Measurements from ENCODE around the gene GRN.
"Not testable (repeated sequence)": the region's sequence is repeated elsewhere in the genome, so short reads cannot be mapped to it uniquely, and the experiment has no call there.

Gene GRN

DNA sequence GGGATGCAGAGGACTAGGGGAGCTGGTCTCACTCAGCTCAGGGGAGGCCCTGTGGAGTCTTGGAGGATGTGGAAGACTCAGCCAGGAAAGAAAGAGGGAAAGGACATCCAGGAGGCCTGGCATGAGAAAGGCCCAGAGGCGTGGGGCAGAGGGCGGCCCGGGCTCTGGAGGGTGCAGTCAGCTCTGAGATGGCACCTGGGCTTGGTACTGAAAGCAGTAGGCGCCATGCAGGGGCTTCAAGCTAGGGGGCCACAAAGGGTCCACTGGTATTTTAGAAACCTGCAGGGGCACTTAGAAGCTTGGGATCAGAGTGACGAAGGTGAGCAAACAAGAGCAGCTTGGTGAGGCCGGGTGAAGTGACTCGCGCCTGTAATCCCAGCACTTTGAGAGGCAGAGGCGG is 13.0 kb downstream of the GRN start:
- no peaks in the 10 kb centered on the region for H3K9me3 ChIP-seq (ENCODE audit: control insufficient read depth, insufficient read depth, low read length)
- no peak overlapping the region for H3K9ac ChIP-seq (ENCODE audit: low read depth, low read length)
- H3K36me3 ChIP-seq (ENCODE audit: insufficient read depth, low read length) = no peaks in the 10 kb centered on the region
- peaks cover 20% of the 10 kb centered on the region for H3K4me1 ChIP-seq (ENCODE audit: insufficient read depth, low read length)

DNA sequence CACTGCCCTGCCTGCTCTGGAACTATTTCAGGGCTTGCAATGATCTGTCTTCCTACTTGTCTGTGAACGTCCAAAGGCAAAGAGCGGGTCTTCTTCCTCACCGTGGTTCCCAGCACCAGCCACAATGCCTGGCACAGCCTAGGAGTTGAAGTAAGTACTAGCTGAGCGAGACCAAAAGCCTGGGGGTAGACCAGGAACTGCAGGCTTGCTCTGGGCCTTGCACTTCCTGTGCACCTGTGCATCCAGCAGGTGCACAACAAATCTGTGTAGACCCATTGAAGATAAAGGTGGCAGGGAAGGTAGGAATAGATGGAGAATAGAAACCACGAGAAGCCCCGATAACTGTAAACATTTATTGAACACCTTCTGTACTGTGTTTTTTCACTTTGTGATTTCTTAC is 13.9 kb downstream of the GRN start:
- no peaks in the 10 kb centered on the region for H3K36me3 ChIP-seq (ENCODE audit: insufficient read depth, low read length)
- no peak overlapping the region for H3K9ac ChIP-seq (ENCODE audit: low read depth, low read length)
- peaks cover 20% of the 10 kb centered on the region for H3K4me1 ChIP-seq (ENCODE audit: insufficient read depth, low read length)
- H3K9me3 ChIP-seq (ENCODE audit: control insufficient read depth, insufficient read depth, low read length) = no peaks in the 10 kb centered on the region

DNA sequence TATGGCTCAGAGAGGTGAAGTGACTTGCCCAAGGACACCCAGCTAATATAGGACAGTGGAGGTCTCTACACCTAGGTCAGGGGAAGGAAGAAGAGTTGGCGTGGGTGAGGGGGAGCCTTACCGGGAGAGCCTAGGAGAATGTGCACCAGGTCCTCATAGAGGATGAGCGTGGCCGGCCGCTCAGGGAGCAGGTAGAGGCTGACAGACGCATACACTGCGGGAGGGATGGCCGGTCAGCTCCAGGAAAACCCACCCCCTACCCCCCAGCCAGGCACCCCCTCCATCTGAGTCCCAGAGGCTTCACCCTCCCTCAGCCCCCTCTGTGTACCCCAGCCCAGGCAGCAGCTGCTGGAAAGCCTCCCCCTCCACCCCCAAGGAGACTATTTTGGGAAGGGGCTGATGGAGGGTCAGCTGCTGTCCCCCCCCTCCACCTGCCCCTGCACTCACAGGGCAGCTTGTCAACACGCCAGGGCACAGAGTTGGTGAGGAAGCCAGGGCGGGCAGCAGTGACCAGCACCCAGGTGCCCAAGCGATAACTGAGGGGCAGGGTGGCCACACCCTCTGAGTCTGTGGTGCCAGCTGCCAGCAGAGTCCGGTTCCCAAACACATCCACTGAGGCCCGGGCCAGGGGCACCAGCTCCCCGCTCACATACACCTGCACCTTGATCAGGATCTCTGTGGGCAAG is 14.5 kb downstream of the GRN start:
- H3K9ac ChIP-seq (ENCODE audit: low read depth, low read length) = no peak overlapping the region
- H3K4me1 ChIP-seq (ENCODE audit: insufficient read depth, low read length) = peaks cover 20% of the 10 kb centered on the region
- no peaks in the 10 kb centered on the region for H3K9me3 ChIP-seq (ENCODE audit: control insufficient read depth, insufficient read depth, low read length)
- no peaks in the 10 kb centered on the region for H3K36me3 ChIP-seq (ENCODE audit: insufficient read depth, low read length)

DNA sequence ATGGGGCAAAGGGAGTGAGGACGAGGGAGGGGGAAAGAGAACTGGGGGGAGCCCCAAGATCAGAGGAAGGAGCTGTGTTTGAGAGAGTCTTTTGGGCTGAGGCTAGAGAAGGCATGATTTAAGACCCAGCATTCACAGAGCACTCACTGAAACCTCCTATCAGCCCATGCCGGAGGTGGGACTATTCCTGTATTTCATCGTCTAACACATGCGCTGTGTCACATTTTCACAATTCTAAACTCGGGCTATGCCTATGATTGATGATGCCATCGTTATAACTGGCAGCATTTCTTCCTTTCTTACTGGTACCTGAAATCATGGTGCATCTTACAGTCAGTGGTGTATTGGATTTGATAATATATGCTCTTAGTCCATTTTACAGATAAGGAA is 15.0 kb downstream of the GRN start:
- Histone ChIP-seq H3K4me1 (ENCODE audit: insufficient read depth, low read length) (peaks cover 20% of the 10 kb centered on the region), H3K9me3 (ENCODE audit: control insufficient read depth, insufficient read depth, low read length) (no peaks in the 10 kb centered on the region), H3K9ac (ENCODE audit: low read depth, low read length) (no peak overlapping the region), H3K36me3 (ENCODE audit: insufficient read depth, low read length) (no peaks in the 10 kb centered on the region)

DNA sequence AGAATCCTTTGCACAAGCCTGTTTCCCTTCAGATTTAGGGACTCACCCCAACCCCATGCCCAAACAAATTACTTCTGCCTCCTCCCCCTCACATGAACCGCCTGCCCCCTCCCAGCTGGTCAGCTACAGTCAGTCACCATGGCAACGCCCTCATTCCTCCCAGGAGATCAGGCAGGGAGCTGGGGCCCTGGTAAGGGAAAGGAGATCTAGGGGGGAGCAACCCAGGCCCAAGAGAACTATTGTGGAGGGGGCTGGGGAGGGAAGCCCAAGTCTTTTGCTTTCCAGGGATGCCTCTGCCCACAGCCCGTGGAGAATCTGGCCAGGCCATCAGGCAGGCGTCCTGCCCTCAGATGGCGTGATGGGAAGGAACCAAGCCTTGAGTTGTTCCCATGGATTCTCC is 15.7 kb downstream of the GRN start:
- Histone ChIP-seq H3K9ac (ENCODE audit: low read depth, low read length) (no peak overlapping the region), H3K4me1 (ENCODE audit: insufficient read depth, low read length) (peaks cover 20% of the 10 kb centered on the region), H3K36me3 (ENCODE audit: insufficient read depth, low read length) (no peaks in the 10 kb centered on the region), H3K9me3 (ENCODE audit: control insufficient read depth, insufficient read depth, low read length) (no peaks in the 10 kb centered on the region)

DNA sequence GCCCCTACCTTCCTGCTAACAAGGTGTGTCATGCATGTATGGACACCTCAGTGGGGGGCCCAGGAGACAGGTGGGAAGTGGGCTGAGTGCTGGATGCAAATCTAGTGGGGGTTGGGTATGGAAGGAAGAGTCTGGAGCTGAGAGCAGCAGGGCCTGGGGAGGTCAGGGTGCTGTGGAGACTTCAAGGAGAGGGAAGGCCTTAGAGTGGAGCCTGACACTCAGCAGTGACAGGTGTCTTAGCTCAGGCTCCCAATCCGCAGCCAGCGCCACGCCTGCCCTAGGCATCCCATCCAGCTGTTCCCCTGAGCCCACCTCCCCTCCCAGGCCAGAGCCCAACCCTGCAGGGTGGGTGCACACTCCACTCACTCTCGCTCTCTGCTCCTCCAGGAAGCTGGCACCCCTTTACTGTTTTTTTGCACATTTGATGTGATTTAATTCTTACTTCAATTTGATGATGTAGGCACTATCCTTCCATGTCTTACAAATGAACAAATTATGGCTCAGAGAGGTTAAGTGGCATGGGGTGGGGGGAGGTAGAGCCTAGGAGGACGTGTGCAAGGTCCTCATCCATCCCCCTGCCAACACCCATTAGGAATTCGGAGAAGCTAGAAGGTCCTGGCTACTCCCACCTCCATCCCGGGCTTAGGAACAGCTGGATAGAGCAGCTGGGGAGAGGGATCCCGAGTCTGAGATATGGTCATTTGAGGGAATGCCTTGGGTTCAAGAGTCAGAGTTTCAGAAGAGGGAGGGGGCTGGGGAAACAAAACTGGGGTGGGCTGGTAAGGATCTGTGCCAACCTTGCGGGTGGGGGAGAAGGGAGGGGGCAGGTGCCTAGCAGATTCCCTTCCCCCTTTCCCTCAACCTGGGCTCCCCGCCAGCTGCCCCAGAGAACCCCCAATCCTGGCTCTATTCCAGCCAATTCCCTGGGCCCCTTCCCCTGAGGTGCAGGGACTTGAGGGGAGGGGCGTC is 16.5 kb downstream of the GRN start:
- H3K36me3 ChIP-seq (ENCODE audit: insufficient read depth, low read length) = no peaks in the 10 kb centered on the region
- no peaks in the 10 kb centered on the region for H3K9me3 ChIP-seq (ENCODE audit: control insufficient read depth, insufficient read depth, low read length)
- H3K4me1 ChIP-seq (ENCODE audit: insufficient read depth, low read length) = peaks cover 20% of the 10 kb centered on the region
- H3K9ac ChIP-seq (ENCODE audit: low read depth, low read length) = 0 out of 2 replicates have a peak overlapping the region, but pooled peaks have one; percentile 4

DNA sequence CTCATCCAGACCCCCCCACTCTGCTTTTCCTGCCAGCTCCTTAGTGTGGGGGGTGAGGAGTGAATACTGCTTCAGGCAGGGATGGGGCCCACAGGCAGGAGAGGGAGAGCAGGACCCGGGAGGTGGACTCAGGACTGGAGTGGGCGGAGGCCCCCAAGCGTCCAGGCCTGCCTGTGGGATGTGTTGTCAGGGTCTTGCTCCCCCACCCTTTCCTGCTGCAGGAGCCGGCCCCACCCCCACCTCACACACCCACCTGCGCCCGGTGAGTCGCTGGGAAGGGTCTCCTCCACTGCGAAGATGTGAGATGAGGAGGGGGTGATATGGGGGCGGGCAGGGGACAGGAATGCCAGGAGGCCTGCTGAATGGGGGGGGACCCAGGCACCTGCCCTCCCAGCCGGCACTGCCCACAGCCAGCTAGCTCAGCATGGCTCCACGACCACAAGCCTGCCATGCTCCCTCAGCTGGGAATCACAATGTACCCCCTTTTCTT is 17.4 kb downstream of the GRN start:
- no peaks in the 10 kb centered on the region for H3K9me3 ChIP-seq (ENCODE audit: control insufficient read depth, insufficient read depth, low read length)
- H3K4me1 ChIP-seq (ENCODE audit: insufficient read depth, low read length) = peaks cover 20% of the 10 kb centered on the region
- H3K9ac ChIP-seq (ENCODE audit: low read depth, low read length) = peak overlapping the region; percentile 95
- no peaks in the 10 kb centered on the region for H3K36me3 ChIP-seq (ENCODE audit: insufficient read depth, low read length)

DNA sequence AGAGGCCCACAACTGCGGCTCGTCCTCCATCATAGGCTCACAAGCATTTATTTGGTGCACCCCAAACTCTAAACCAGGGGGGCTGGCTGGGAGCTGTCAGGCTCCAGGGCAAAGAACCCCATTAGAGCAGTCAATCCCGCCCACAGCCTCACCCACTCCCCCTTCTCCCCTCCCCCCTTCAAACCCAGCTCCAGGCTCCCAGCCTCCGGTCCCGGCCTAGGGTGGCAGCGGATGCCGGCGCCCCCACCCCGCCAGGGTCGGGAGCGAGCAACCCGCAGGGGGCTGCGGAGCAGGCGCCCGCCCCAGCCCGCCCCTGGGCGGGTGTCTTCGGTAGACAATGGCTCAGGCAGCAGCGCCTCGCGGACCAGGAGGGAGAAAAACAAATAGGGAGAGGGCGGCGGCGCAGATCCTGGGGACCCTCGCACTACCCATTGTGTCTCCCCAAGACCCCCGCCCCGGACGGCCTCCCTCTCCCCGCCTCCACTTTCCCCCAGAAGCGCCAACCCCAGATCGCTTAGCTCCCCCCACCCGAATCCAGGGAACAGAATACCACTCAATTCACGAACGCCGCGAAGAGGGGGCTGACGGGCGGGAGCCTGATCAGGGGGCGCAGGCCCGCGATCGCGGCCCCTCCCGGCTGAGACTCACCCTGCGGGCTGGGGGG is 18.0 kb downstream of the GRN start:
- peak overlapping the region; percentile 95 for H3K9ac ChIP-seq (ENCODE audit: low read depth, low read length)

DNA sequence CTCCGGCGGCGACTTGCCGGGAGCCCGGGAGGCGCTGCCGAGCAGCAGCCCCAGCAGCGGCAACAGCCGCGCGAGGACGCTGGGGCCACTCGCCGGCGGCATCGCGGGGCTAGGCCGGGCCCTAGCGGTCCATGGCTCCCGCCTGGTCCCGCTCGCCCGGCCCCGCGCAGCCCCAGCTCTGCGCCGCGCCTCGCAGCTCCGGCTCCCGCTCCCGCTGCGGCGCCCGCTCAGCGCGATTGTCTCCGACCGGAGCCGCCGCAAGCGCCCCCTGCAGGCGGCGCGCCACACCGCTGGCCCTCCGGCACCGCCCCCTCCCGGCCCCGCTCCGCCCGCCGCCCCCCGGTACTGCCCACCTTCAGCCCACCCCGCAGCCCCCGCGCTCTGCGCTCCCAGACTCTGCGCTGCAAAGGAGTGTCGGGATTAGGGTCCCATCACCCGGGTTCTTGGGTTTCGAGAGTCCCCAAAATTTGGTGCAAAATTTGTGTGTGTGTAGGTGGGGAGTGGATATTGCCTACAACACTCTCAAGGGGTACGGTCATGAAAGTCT is 18.6 kb downstream of the GRN start, which contains the start of gene FAM171A2:
Gene FAM171A2 (minus strand): TSS at position 241 of the 547 bp plus-strand sequence. CDS start 139 bp downstream, at position 102.
- Histone ChIP-seq H3K4me1 (ENCODE audit: insufficient read depth, low read length) (peaks cover 20% of the 10 kb centered on the region), H3K9ac (ENCODE audit: low read depth, low read length) (peak within 1 kb of the TSS; percentile 95), H3K36me3 (ENCODE audit: insufficient read depth, low read length) (no peaks in the 10 kb centered on the region), H3K9me3 (ENCODE audit: control insufficient read depth, insufficient read depth, low read length) (no peaks in the 10 kb centered on the region)

More for the DNA sequence above, 18.0 kb downstream of the GRN start:
- peaks cover 20% of the 10 kb centered on the region for H3K4me1 ChIP-seq (ENCODE audit: insufficient read depth, low read length)
- no peaks in the 10 kb centered on the region for H3K9me3 ChIP-seq (ENCODE audit: control insufficient read depth, insufficient read depth, low read length)
- H3K36me3 ChIP-seq (ENCODE audit: insufficient read depth, low read length) = no peaks in the 10 kb centered on the region

DNA sequence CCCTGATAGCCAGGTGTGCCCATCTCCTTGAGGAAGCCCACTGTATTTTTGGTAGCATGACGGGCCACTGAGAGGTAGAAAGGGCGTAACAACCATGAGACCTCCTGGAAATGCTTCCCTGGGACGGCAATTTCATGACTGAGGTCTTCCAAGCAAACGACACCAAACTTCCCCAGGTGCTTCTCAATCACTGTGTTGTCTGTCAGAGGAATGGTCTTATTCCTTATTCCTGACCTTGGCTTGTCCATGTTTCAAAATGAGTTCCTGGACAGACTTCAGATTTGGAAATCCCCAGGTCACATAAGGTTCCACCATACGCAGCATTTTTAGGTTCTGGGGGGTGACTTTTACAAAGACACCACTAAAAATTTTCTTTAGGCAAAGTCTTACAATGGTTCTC is 19.9 kb downstream of the GRN start:
- H3K9ac ChIP-seq (ENCODE audit: low read depth, low read length); H3K36me3 ChIP-seq (ENCODE audit: insufficient read depth, low read length); H3K9me3 ChIP-seq (ENCODE audit: control insufficient read depth, insufficient read depth, low read length): not testable (repeated sequence)
- peaks cover 20% of the 10 kb centered on the region for H3K4me1 ChIP-seq (ENCODE audit: insufficient read depth, low read length)

DNA sequence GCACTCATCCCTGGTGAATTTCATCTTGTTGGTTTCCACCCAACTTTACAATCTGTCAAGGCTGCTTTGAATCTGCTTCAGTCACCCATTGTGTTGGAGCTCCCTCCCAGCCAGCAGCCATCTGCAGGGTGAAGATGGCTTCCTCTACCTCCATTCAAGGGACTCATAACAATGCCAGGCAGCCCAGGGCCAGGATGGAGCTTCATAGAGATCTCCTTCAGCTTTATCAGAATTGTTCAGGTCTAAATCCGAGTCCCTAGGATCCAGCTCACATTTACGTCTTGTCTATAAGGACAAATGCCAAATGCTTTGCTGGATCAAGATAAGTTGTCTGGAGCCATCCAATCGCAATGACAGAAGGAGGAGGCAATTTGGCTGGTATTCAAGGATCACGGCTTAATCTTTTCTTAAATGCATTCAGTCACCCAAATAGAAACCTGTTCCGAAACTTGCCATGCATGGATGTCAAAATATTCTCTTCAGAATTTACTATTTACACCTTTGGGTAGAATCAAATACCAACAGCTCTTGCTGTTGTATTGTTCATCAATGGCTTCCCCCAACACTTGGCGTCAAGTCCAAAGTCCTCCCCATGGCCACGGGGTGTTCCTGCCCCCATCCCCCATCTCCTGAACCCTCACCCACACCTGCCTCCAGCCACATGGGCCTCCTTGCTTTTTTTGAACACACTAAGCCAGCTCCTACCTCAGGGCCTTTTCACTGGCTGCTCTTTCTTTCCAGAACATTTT is 22.3 kb downstream of the GRN start:
- Histone ChIP-seq H3K9me3 (ENCODE audit: control insufficient read depth, insufficient read depth, low read length) (no peaks in the 10 kb centered on the region), H3K36me3 (ENCODE audit: insufficient read depth, low read length) (no peaks in the 10 kb centered on the region), H3K4me1 (ENCODE audit: insufficient read depth, low read length) (no peaks in the 10 kb centered on the region; the same call in 1 of the 2 replicates), H3K9ac (ENCODE audit: low read depth, low read length) (no peak overlapping the region)

DNA sequence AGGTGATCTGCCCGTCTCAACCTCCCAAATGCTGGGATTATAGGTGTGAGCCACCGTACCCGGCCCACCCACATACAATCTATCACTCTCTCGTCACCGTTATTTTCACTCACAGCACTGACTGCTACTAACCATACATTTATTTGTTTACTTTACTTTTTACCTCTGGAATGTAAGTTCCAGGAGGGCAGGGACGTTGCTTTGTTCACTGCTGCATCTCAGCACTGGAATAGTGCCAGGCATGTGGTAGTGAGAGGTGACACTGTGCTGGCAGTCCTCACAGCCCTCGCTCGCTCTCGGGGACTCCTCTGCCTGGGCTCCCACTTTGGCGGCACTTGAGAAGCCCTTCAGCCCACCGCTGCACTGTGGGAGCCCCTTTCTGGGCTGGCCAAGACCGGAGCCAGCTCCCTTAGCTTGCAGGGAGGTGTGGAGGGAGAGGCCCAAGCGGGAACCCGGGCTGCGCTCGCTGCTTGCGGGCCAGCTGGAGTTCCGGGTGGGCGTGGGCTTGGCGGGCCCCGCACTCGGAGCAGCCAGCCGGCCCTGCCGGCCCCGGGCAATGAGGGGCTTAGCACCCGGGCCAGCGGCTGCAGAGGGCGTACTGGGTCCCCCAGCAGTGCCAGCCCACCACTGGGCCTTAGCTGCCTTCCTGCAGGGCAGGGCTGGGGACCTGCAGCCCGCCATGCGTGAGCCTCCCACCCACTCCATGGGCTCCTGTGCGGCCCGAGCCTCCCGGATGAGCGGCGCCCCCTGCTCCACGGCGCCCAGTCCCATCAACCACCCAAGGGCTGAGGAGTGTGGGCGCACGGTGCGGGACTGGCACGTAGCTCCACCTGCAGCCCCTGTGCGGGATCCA is 23.5 kb downstream of the GRN start:
- H3K9me3 ChIP-seq (ENCODE audit: control insufficient read depth, insufficient read depth, low read length); H3K4me1 ChIP-seq (ENCODE audit: insufficient read depth, low read length); H3K9ac ChIP-seq (ENCODE audit: low read depth, low read length); H3K36me3 ChIP-seq (ENCODE audit: insufficient read depth, low read length): not testable (repeated sequence)

All from ES-I3 (cell line).